GM23338 (cell line): ENCODE data around the gene IYD. TPM values are rescaled to one million over a fixed set of nuclear protein-coding genes. Genes with fewer than 3 reads are reported as not detected.

Experiments used
- ATAC-seq: fragments of 200-7000 bp; cut with Tn5 transposase; 3 replicates; pipeline ENCODE4 v1.9.1; 2020
- DNase-seq: peaks from one replicate; pipeline ENCODE4 v3.0.0-alpha.2; 2015; ENCODE audit warnings: low spot score
- H2AFZ ChIP-seq: fragments of 200-600 bp; sonication (generic); 2 replicates; pipeline ENCODE4 v1.8.0; 2016; ENCODE audit warnings: antibody characterized with exemption, mild to moderate bottlenecking, moderate library complexity
- H3F3A ChIP-seq: fragments of 200-600 bp; sonication (generic); replicated peaks from 2 replicates; pipeline ENCODE4 v1.8.0; 2017; ENCODE audit warnings: antibody characterized with exemption, mixed run types, low read depth
- H3K27ac ChIP-seq: fragments of 200-600 bp; sonication (generic); 2 replicates; pipeline ENCODE4 v1.6.1; 2016; ENCODE audit warnings: low read depth
- H3K27me3 ChIP-seq: fragments of 200-600 bp; sonication (generic); 2 replicates; pipeline ENCODE4 v1.8.0; 2016; ENCODE audit warnings: mild to moderate bottlenecking, mixed run types, moderate library complexity; ENCODE audit not compliant: insufficient read depth
- H3K36me3 ChIP-seq: fragments of 200-600 bp; sonication (generic); 2 replicates; pipeline ENCODE4 v1.8.0; 2016; ENCODE audit warnings: mild to moderate bottlenecking; ENCODE audit not compliant: insufficient read depth
- H3K4me1 ChIP-seq: fragments of 200-600 bp; sonication (generic); 2 replicates; pipeline ENCODE4 v1.8.0; 2016; ENCODE audit warnings: mild to moderate bottlenecking, moderate library complexity; ENCODE audit not compliant: insufficient read depth
- H3K4me2 ChIP-seq: fragments of 200-600 bp; sonication (generic); 2 replicates; pipeline ENCODE4 v1.7.1; 2017; ENCODE audit warnings: mixed run types
- H3K4me3 ChIP-seq: fragments of 200-600 bp; sonication (generic); 2 replicates; pipeline ENCODE4 v1.6.1; 2016; ENCODE audit warnings: mixed run types
- H3K79me2 ChIP-seq: fragments of 200-600 bp; sonication (generic); replicated peaks from 2 replicates; pipeline ENCODE4 v1.8.0; 2017; ENCODE audit warnings: mild to moderate bottlenecking; ENCODE audit not compliant: insufficient read depth
- H3K9me2 ChIP-seq: fragments of 200-600 bp; sonication (generic); 2 replicates; pipeline ENCODE4 v1.8.0; 2017; ENCODE audit not compliant: insufficient read depth
- H4K20me1 ChIP-seq: fragments of 200-600 bp; sonication (generic); replicated peaks from 2 replicates; pipeline ENCODE4 v1.8.0; 2017; ENCODE audit warnings: mild to moderate bottlenecking; ENCODE audit not compliant: insufficient read depth
- H3K27ac Mint-ChIP-seq: 2 replicates; pipeline ENCODE4 v1.8.0; 2020; ENCODE audit warnings: inconsistent platforms, mild to moderate bottlenecking, moderate library complexity, mixed read lengths
- H3K27me3 Mint-ChIP-seq: 3 replicates; pipeline ENCODE4 v1.8.0; 2022; ENCODE audit warnings: low read depth, mild to moderate bottlenecking, moderate library complexity, mixed read lengths, inconsistent platforms; ENCODE audit not compliant: insufficient read depth, poor library complexity
- H3K36me3 Mint-ChIP-seq: 3 replicates; pipeline ENCODE4 v1.8.0; 2021; ENCODE audit warnings: low read depth, mild to moderate bottlenecking, inconsistent platforms, moderate library complexity, mixed read lengths
- H3K4me1 Mint-ChIP-seq: 3 replicates; pipeline ENCODE4 v1.8.0; 2020; ENCODE audit warnings: mild to moderate bottlenecking, inconsistent platforms, mixed read lengths
- H3K4me3 Mint-ChIP-seq: 3 replicates; pipeline ENCODE4 v1.8.0; 2021; ENCODE audit warnings: moderate library complexity, mild to moderate bottlenecking, inconsistent platforms, mixed read lengths
- H3K9me3 Mint-ChIP-seq: 3 replicates; pipeline ENCODE4 v1.8.0; 2020; ENCODE audit warnings: moderate library complexity, mild to moderate bottlenecking, inconsistent platforms, mixed read lengths
- EZH2phosphoT487 ChIP-seq: fragments of 200-600 bp; sonication (generic); IDR thresholded peaks from one replicate; pipeline ENCODE4 v1.8.1; 2018; ENCODE audit warnings: antibody characterized with exemption; ENCODE audit not compliant: unreplicated experiment
- JUNB ChIP-seq: IDR thresholded peaks from one replicate; pipeline ENCODE4 v1.6.1; 2016; ENCODE audit warnings: antibody characterized with exemption; ENCODE audit not compliant: unreplicated experiment
- POLR2AphosphoS5 ChIP-seq: IDR thresholded peaks from 2 replicates; pipeline ENCODE4 v1.6.1; 2016; ENCODE audit warnings: antibody characterized with exemption, low read depth
- ZNF114 ChIP-seq: fragments of 250-450 bp; sonication (Bioruptor Pico); IDR thresholded peaks from 2 replicates; pipeline ENCODE4 v1.5.0; 2020; ENCODE audit warnings: mild to moderate bottlenecking, moderate library complexity
- ZNF331 ChIP-seq: fragments of 250-450 bp; sonication (Bioruptor Pico); IDR thresholded peaks from 2 replicates; pipeline ENCODE4 v1.5.0; 2020; ENCODE audit warnings: low read depth, mild to moderate bottlenecking, moderate library complexity
- polyA plus RNA-seq: library from polyadenylated mRNA; unstranded; fragments of >200 nt; fragmentation: Nextera tagmentation; extraction: Ambion mirVana; gene quantifications from 2 replicates; pipeline ENCODE4 v1.2.1, GENCODE V29; 2016
- total RNA-seq: library from RNA; depleted of rRNA; stranded (reverse); fragments of >200 nt; shearing (Covaris generic); gene quantifications from 2 replicates; pipeline ENCODE4 v1.2.3, GENCODE V29; 2014
- TF ChIP-seq, protein P1 (sequence below): IDR thresholded peaks from 2 replicates; pipeline ENCODE4 v1.6.1; 2016; ENCODE audit warnings: antibody characterized with exemption
- TF ChIP-seq, protein P2 (sequence below), 2 experiments: fragments of 200-600 bp in 1 of 2; sonication (generic) in 1 of 2; conservative IDR thresholded peaks; 2 replicates each; pipeline versions ENCODE4 v1.5.1 to v1.6.1; 2016 to 2017; ENCODE audit warnings: antibody characterized with exemption in 2 of 2, low read depth in 2 of 2, mild to moderate bottlenecking in 2 of 2, moderate library complexity in 1 of 2
- TF ChIP-seq, protein P3 (sequence below): IDR thresholded peaks from one replicate; pipeline ENCODE4 v1.6.1; 2018; ENCODE audit warnings: antibody characterized with exemption; ENCODE audit not compliant: unreplicated experiment

Gene IYD
- total and polyA plus RNA-seq, 2 experiments from 2014 or later, result not detected

DNA sequence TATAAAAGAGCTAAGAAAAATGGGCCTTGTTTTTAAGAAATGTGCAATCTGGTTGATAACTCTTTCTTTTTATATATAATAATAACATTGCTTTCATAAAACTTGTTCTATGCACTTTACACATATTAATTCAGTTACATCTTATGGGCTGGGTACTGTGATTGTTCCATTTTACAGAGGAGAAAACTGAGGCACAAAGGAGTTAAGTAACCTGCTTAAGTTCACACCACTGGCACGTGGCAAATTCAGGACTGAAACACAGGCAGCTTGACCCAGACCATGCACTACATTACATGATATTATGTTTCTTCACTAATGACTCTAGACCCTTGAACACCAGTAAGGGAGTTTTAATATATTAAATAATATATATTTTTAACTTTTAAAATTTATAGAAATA lies 15.4 kb upstream of the IYD start:
- Histone ChIP-seq H3K9me2 (no peaks in the 10 kb centered on the region), H2AFZ (no peak overlapping the region), H3F3A (no peaks in the 10 kb centered on the region), H3K36me3 (no peaks in the 10 kb centered on the region), H3K27me3 (no peaks in the 10 kb centered on the region), H4K20me1 (no peaks in the 10 kb centered on the region), H3K4me3 (no peak overlapping the region), H3K27ac (no peak overlapping the region), H3K79me2 (no peaks in the 10 kb centered on the region), H3K4me2 (no peak overlapping the region), H3K4me1 (no peaks in the 10 kb centered on the region)
- H3K4me1 Mint-ChIP-seq, result no peaks in the 10 kb centered on the region
- no peaks in the 10 kb centered on the region; the same call in 1 of the 3 replicates for H3K36me3 Mint-ChIP-seq
- H3K27ac Mint-ChIP-seq, result no peak overlapping the region
- no peaks in the 10 kb centered on the region for H3K9me3 Mint-ChIP-seq
- no peak for DNase-seq
- H3K27me3 Mint-ChIP-seq, result peaks cover 1% of the 10 kb centered on the region
- no peak overlapping the region for H3K4me3 Mint-ChIP-seq
- no peak for ATAC-seq
- TF ChIP-seq, protein P1, sequence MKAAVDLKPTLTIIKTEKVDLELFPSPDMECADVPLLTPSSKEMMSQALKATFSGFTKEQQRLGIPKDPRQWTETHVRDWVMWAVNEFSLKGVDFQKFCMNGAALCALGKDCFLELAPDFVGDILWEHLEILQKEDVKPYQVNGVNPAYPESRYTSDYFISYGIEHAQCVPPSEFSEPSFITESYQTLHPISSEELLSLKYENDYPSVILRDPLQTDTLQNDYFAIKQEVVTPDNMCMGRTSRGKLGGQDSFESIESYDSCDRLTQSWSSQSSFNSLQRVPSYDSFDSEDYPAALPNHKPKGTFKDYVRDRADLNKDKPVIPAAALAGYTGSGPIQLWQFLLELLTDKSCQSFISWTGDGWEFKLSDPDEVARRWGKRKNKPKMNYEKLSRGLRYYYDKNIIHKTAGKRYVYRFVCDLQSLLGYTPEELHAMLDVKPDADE, result no peak
- TF ChIP-seq JUNB (no peak), ZNF331 (no peak), ZNF114 (no peak), POLR2AphosphoS5 (no peak)
- TF ChIP-seq, protein P2, sequence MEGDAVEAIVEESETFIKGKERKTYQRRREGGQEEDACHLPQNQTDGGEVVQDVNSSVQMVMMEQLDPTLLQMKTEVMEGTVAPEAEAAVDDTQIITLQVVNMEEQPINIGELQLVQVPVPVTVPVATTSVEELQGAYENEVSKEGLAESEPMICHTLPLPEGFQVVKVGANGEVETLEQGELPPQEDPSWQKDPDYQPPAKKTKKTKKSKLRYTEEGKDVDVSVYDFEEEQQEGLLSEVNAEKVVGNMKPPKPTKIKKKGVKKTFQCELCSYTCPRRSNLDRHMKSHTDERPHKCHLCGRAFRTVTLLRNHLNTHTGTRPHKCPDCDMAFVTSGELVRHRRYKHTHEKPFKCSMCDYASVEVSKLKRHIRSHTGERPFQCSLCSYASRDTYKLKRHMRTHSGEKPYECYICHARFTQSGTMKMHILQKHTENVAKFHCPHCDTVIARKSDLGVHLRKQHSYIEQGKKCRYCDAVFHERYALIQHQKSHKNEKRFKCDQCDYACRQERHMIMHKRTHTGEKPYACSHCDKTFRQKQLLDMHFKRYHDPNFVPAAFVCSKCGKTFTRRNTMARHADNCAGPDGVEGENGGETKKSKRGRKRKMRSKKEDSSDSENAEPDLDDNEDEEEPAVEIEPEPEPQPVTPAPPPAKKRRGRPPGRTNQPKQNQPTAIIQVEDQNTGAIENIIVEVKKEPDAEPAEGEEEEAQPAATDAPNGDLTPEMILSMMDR (conservative IDR thresholded peaks at IDR 0.05; ENCODE audit: low read depth in 2 of 2), result no peak
- TF ChIP-seq, protein P3, sequence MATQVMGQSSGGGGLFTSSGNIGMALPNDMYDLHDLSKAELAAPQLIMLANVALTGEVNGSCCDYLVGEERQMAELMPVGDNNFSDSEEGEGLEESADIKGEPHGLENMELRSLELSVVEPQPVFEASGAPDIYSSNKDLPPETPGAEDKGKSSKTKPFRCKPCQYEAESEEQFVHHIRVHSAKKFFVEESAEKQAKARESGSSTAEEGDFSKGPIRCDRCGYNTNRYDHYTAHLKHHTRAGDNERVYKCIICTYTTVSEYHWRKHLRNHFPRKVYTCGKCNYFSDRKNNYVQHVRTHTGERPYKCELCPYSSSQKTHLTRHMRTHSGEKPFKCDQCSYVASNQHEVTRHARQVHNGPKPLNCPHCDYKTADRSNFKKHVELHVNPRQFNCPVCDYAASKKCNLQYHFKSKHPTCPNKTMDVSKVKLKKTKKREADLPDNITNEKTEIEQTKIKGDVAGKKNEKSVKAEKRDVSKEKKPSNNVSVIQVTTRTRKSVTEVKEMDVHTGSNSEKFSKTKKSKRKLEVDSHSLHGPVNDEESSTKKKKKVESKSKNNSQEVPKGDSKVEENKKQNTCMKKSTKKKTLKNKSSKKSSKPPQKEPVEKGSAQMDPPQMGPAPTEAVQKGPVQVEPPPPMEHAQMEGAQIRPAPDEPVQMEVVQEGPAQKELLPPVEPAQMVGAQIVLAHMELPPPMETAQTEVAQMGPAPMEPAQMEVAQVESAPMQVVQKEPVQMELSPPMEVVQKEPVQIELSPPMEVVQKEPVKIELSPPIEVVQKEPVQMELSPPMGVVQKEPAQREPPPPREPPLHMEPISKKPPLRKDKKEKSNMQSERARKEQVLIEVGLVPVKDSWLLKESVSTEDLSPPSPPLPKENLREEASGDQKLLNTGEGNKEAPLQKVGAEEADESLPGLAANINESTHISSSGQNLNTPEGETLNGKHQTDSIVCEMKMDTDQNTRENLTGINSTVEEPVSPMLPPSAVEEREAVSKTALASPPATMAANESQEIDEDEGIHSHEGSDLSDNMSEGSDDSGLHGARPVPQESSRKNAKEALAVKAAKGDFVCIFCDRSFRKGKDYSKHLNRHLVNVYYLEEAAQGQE, result no peak

DNA sequence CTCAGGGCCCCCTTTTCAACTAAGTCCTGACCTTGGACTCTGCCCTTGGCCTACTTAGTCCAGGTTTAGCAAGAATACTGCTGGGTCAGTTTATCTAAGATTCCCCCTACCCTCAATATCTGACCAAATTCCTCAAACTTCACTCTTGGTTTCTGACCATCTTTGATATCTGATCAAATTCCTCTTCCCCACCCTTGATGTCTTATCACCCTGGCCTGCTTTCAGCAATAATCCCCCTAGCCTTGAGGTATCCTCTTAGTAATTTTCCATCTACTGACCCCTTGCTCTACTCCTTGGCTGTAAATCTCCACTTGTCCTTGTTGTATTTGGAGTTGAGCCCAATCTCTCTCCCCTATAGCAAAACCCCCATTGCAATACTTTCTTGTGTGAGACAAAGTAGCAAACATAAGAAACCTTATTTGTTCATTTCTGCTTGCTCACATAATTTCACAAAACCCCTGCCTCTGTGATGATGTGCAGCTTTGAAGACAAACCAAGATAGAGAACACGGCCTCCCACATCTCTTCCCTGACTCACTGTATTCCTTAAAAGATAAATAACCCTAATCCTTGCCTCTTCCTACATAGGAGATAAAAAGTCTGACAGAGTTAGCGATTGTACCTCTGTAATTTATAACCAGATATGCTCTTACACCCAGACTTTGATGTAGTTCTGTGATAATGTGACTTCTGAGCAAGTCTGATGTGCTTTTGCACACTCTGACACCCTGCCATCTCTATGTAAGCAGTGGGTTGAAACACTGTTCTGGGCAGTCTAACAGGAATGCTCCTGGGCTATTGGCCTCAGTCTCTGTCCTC lies 13.8 kb upstream of the IYD start:
- Mint-ChIP-seq H3K27ac (no peak overlapping the region), H3K27me3 (peaks cover 1% of the 10 kb centered on the region), H3K4me3 (no peak overlapping the region), H3K4me1 (no peaks in the 10 kb centered on the region), H3K36me3 (no peaks in the 10 kb centered on the region; the same call in 1 of the 3 replicates), H3K9me3 (no peaks in the 10 kb centered on the region)
- Histone ChIP-seq H3F3A (no peaks in the 10 kb centered on the region), H3K4me2 (no peak overlapping the region), H3K4me3 (no peak overlapping the region), H3K79me2 (no peaks in the 10 kb centered on the region), H4K20me1 (no peaks in the 10 kb centered on the region), H3K36me3 (no peaks in the 10 kb centered on the region), H3K9me2 (no peaks in the 10 kb centered on the region), H3K27me3 (no peaks in the 10 kb centered on the region), H3K27ac (no peak overlapping the region), H2AFZ (no peak overlapping the region), H3K4me1 (no peaks in the 10 kb centered on the region)
- ATAC-seq (no peak), DNase-seq (no peak)
- TF ChIP-seq JUNB, result no peak
- no peak for TF ChIP-seq EZH2phosphoT487
- TF ChIP-seq ZNF331, result no peak
